Myocyte (in vitro differentiated cells): ENCODE measurements around the gene KSR2. TPM values are rescaled to one million over a fixed set of nuclear protein-coding genes. Genes with fewer than 3 reads are reported as not detected.

Source experiments
- DNase-seq: peaks from one replicate; pipeline ENCODE4 v3.0.0-alpha.2; 2012; ENCODE audit warnings: low read depth
- total RNA-seq: library from RNA; depleted of rRNA; stranded (reverse); fragments of >200 nt; gene quantifications from 2 replicates; pipeline ENCODE4 v1.2.3, GENCODE V29; 2014

KSR2 gene
- total RNA-seq, 1 donor from 2014 or later = not detected

- DNase-seq = no peak
Observed at GRCh38 chr12:117545216-117545615, 423.6 kb downstream of the KSR2 start.

- no peak for DNase-seq
Observed at GRCh38 chr12:117540011-117540410, 428.8 kb downstream of the KSR2 start.

- no peak for DNase-seq
Observed at GRCh38 chr12:117538926-117539325, 429.9 kb downstream of the KSR2 start.

- no peak for DNase-seq
Observed at GRCh38 chr12:117538032-117538690, 430.6 kb downstream of the KSR2 start.

- no peak for DNase-seq
Observed at GRCh38 chr12:117533687-117534086, 435.1 kb downstream of the KSR2 start.

- no peak for DNase-seq
Observed at GRCh38 chr12:117530796-117531195, 438.0 kb downstream of the KSR2 start.

- no peak for DNase-seq
Observed at GRCh38 chr12:117528538-117528937, 440.3 kb downstream of the KSR2 start.

- DNase-seq = no peak
Observed at GRCh38 chr12:117527479-117527855, 441.3 kb downstream of the KSR2 start.

GRCh38 chr12:117526757-117527478 is 441.9 kb downstream of the KSR2 start:
- no peak for DNase-seq

GRCh38 chr12:117525766-117526165 is 443.0 kb downstream of the KSR2 start:
- DNase-seq = no peak

- no peak for DNase-seq
Observed at GRCh38 chr12:117524806-117525205, 444.0 kb downstream of the KSR2 start.

GRCh38 chr12:117523971-117524370 is 444.8 kb downstream of the KSR2 start:
- DNase-seq = no peak

- DNase-seq = no peak
Observed at GRCh38 chr12:117522559-117522958, 446.2 kb downstream of the KSR2 start.

- DNase-seq = no peak
Observed at GRCh38 chr12:117521867-117522266, 446.9 kb downstream of the KSR2 start.

- DNase-seq = no peak
Observed at GRCh38 chr12:117521346-117521745, 447.4 kb downstream of the KSR2 start.

- no peak for DNase-seq
Observed at GRCh38 chr12:117518594-117519270, 450.1 kb downstream of the KSR2 start.

- no peak for DNase-seq
Observed at GRCh38 chr12:117517219-117517739, 451.5 kb downstream of the KSR2 start.

- DNase-seq = no peak
Observed at GRCh38 chr12:117516034-117516433, 452.8 kb downstream of the KSR2 start.

GRCh38 chr12:117514016-117514415 is 454.8 kb downstream of the KSR2 start:
- DNase-seq = no peak

- DNase-seq = no peak
Observed at GRCh38 chr12:117513353-117513752, 455.4 kb downstream of the KSR2 start.

- no peak for DNase-seq
Observed at GRCh38 chr12:117508468-117508867, 460.3 kb downstream of the KSR2 start.

GRCh38 chr12:117507548-117507947 is 461.2 kb downstream of the KSR2 start:
- no peak for DNase-seq
